Peyer's patch (tissue), 4 donors: ENCODE measurements around the gene WWC1. TPM values are rescaled to one million over a fixed set of nuclear protein-coding genes. Genes with fewer than 3 reads are reported as not detected.
A peak's percentile ranks its signal among the peaks of the same experiment; 100 is the strongest.

ENCODE experiments used
- DNase-seq, 3 donors: peaks; one replicate each; pipeline ENCODE4 v3.0.0-alpha.2; 2017 to 2019
- H3K27ac ChIP-seq, 4 donors: fragments of 200-600 bp; sonication (generic); one replicate each; pipeline ENCODE4 v1.5.1; 2016 to 2019
- H3K27me3 ChIP-seq, 2 donors: fragments of 200-600 bp; sonication (generic); one replicate each; pipeline ENCODE4 v1.5.1; 2019
- H3K36me3 ChIP-seq, 3 donors: fragments of 200-600 bp; sonication (generic); one replicate each; pipeline ENCODE4 v1.5.1; 2016 to 2019
- H3K4me1 ChIP-seq, 4 donors: fragments of 200-600 bp; sonication (generic); one replicate each; pipeline ENCODE4 v1.5.1; 2016 to 2019
- H3K4me3 ChIP-seq, 4 donors: fragments of 200-600 bp; sonication (generic); 1 replicate in 3 of 4; 2 replicates in 1 of 4; pipeline ENCODE4 v1.5.1; 2016 to 2019; ENCODE audit warnings: mild to moderate bottlenecking in 1 of 4
- H3K9me3 ChIP-seq, 4 donors: fragments of 200-600 bp; sonication (generic); one replicate each; pipeline ENCODE4 v1.5.1; 2016 to 2019; ENCODE audit warnings: mild to moderate bottlenecking in 1 of 4
- CTCF ChIP-seq, 6 experiments: fragments of 450-650 bp in 4 of 6; fragments of 200-600 bp in 2 of 6; sonication (generic) in 1 of 6; IDR thresholded peaks; one replicate each; pipeline ENCODE4 v1.5.1; 2017 to 2019; ENCODE audit warnings: antibody characterized with exemption in 6 of 6, mild to moderate bottlenecking in 3 of 6, moderate library complexity in 1 of 6
- POLR2A ChIP-seq, 2 donors: fragments of 450-650 bp; IDR thresholded peaks; one replicate each; pipeline ENCODE4 v1.5.1; 2017; ENCODE audit warnings: antibody characterized with exemption in 2 of 2, mild to moderate bottlenecking in 2 of 2, moderate library complexity in 2 of 2
- total RNA-seq, 4 donors: library from RNA; depleted of rRNA; stranded (reverse); fragments of >200 nt; gene quantifications; one replicate each; pipeline ENCODE4 v1.1.0, GENCODE V29; 2016

WWC1 gene
- total RNA-seq, 4 donors from 2014 or later: 47.0 to 63.2 (median 52.8) TPM

DNA sequence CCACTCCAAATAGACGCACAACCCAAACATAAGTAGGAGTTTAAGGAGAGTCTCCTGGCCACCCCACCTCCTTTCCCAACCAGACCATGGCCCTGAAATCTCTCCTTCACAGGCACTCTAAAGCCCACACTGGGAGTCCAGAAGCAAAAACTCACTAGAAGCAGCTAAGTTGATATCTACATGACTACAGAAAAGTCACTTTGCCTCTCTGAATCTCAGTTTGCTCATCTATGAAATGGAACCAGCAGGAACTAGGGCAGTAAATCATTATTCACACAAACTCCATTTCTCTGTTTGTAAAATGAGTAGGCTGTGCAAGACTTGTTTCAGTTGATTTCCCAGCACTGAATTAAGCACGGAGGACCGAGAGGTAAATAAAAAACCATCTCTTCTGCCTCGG, 4.1 kb upstream of the WWC1 start:
- TF ChIP-seq POLR2A (IDR thresholded peaks at IDR 0.05) (no peak), CTCF (IDR thresholded peaks at IDR 0.05) (no peak)
- Histone ChIP-seq H3K4me1 (peaks cover 0 to 17% (median 2%) of the 10 kb centered on the region in 4 donors), H3K4me3 (no peak overlapping the region), H3K36me3 (no peaks in the 10 kb centered on the region), H3K27me3 (no peaks in the 10 kb centered on the region), H3K9me3 (peaks cover 0 to 4% (median under 1%) of the 10 kb centered on the region in 4 donors), H3K27ac (no peak overlapping the region)
- DNase-seq: no peak

DNA sequence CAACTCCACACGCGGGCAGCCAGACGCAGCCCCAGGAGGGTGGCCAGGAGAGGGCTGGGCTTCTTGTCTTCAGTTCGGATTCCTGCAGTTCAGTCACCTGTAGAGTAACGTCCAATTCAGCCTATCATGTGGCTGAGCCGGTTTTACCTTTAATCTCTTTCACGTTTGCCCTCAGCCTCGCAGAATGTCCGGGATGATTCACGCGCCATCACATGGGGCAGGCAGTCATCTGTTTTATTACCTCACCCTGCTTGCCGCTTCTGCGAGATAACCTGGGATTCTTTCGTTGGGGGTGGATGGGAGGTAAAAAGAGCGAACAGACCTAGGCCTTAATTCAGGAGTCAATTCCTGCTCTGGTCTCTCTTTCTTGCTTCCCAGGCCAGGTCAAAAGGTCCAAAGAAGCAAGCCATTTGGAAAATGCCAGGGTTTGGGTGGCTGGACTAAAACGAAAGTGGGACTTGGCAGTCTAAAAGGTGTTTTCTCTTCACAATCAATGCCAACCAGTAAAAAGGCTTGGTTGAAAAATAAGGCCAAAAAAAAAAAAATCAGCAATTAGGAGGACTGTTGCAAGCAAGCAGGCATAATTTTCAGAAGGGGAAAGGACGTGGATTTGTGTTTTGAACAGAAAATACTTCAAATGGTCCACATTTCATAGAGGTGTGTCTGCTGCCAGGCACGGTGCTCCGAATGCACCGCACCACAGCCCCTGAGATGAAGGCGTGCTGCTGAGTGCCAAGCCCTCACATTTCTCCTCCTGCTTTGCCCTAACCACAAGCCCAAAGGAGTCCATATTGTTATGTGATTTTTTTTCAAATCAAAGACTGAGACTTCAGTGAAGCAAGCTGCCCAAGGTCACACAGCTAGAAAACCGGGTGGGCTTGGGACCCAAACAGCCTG, 2.8 kb upstream of the WWC1 start:
- peak in 2 of 3 donors; percentile 85 to 90 for DNase-seq
- H3K4me3 ChIP-seq: peak overlapping the region in 2 of 4 donors; percentile 37 to 45

DNA sequence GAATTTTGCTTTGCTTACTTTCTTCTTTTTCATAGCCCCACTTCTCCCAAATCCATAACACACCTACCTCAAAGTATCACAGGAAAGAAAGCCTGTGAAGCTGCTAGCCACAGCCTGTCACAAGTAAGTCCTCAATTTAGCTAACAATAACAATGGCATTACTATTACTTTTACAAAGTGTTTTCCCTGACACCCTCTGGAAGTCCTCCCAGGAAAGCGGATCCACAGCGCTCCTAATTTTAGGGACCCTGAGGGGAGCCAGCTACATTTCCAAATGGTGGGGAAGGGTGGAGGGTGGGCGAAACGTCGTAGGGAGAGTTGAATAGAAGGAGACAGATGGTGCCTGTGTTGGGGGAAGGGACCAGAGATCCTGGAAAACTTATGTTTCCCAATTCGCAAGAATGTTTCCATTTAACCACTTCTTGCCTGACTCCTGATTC, 523 bp upstream of the WWC1 start:
- peak overlapping the region; percentile 8 to 86 (median 48) for H3K27ac ChIP-seq
- H3K9me3 ChIP-seq: peaks cover 0 to 3% (median 0%) of the 10 kb centered on the region in 4 donors
- H3K4me1 ChIP-seq: peaks cover 0 to 27% (median 4%) of the 10 kb centered on the region in 4 donors
- no peaks in the 10 kb centered on the region for H3K27me3 ChIP-seq
- DNase-seq: no peak
- peak overlapping the region; percentile 51 to 74 (median 56) for H3K4me3 ChIP-seq
- TF ChIP-seq POLR2A (IDR thresholded peaks at IDR 0.05) (no peak), CTCF (IDR thresholded peaks at IDR 0.05) (no peak)
- no peaks in the 10 kb centered on the region for H3K36me3 ChIP-seq

More for the DNA sequence above, 2.8 kb upstream of the WWC1 start:
- H3K27me3 ChIP-seq: no peaks in the 10 kb centered on the region
- peaks cover 0 to 27% (median 4%) of the 10 kb centered on the region in 4 donors for H3K4me1 ChIP-seq
- H3K27ac ChIP-seq: peak overlapping the region in 3 of 4 donors; percentile 40 to 79 (median 79)
- peak in 1 of 2 donors; percentile 40 for TF ChIP-seq POLR2A (IDR thresholded peaks at IDR 0.05)
- TF ChIP-seq CTCF (IDR thresholded peaks at IDR 0.05): peak in 3 of 6 experiments; percentile 23 to 35 (median 26)
- no peaks in the 10 kb centered on the region for H3K36me3 ChIP-seq
- H3K9me3 ChIP-seq: peaks cover 0 to 4% (median 1%) of the 10 kb centered on the region in 4 donors

- TF ChIP-seq CTCF (IDR thresholded peaks at IDR 0.05) (peak in 1 of 6 experiments; percentile 12), POLR2A (IDR thresholded peaks at IDR 0.05) (no peak)
- Histone ChIP-seq H3K4me1 (peaks cover 0 to 27% (median 4%) of the 10 kb centered on the region in 4 donors), H3K4me3 (peak overlapping the region; percentile 51 to 74 (median 56)), H3K27ac (peak overlapping the region; percentile 55 to 86 (median 64)), H3K27me3 (no peaks in the 10 kb centered on the region), H3K36me3 (no peaks in the 10 kb centered on the region), H3K9me3 (peaks cover 0 to 3% (median 0%) of the 10 kb centered on the region in 4 donors)
- DNase-seq: peak in 2 of 3 donors; percentile 19 to 66
Measured at GRCh38 chr5:168291964-168292785, 730 bp downstream of the WWC1 start.
